Skeletal muscle cell (primary cell): ENCODE measurements around the gene SPDYE9.
"Not testable (repeated sequence)": the region's sequence is repeated elsewhere in the genome, so short reads cannot be mapped to it uniquely, and the experiment has no call there.

ENCODE experiments used
- DNase-seq: peaks from one replicate; pipeline ENCODE4 v3.0.0-alpha.2; 2010; ENCODE audit warnings: low read depth
- H3K4me3 ChIP-seq: 2 replicates; pipeline ENCODE4 v1.5.1; 2011; ENCODE audit warnings: low read depth, mild to moderate bottlenecking, control low read depth, low read length, moderate library complexity

The SPDYE9 gene, protein sequence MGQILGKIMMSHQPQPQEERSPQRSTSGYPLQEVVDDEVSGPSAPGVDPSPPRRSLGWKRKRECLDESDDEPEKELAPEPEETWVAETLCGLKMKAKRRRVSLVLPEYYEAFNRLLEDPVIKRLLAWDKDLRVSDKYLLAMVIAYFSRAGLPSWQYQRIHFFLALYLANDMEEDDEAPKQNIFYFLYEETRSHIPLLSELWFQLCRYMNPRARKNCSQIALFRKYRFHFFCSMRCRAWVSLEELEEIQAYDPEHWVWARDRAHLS

DNA sequence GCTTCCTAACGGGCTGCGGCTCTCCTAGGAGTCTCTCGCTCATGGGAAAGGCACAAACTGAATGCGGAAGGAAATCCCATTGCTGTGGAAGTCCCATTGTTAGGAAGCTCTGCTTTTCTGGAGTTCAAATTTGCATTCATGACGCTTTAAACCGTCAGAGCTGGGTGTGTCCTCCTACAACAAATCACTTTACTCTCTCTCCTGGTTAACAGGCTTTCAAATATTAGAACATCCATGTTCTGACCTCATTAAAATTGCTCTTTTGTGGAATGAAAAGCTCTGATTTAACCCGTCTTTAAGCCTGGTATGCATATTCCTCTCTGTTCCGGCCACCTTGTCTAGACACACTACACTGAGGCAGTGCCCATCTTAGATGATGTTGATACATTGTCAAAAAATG lies at the start of gene SPDYE9:
TSS of gene SPDYE9 (minus strand) at position 101 of the 400 bp plus-strand sequence. CDS start 1,800 bp downstream, outside the sequence.
- H3K4me3 ChIP-seq, DNase-seq: not testable (repeated sequence)

DNA sequence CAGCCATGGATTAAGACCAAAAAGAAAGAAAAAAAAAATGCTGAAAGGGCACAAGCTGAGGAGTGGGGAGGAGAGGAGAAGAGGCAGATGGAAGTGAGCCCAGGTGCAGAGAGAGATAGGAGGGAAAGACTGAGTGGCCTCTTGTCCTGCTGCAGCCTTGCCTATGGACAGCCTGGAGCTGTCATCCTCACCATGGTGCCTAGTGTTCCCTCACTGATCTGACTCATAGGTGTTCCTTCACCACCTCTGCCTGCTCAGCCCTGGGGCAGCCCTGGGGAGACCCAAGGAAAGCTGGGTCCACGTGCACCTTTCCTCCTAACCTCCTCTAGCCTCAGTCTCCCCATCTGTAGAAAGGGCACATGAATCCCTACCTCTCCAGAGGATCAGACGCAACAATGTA lies 49.0 kb upstream of the SPDYE9 start:
- DNase-seq, H3K4me3 ChIP-seq: not testable (repeated sequence)

DNA sequence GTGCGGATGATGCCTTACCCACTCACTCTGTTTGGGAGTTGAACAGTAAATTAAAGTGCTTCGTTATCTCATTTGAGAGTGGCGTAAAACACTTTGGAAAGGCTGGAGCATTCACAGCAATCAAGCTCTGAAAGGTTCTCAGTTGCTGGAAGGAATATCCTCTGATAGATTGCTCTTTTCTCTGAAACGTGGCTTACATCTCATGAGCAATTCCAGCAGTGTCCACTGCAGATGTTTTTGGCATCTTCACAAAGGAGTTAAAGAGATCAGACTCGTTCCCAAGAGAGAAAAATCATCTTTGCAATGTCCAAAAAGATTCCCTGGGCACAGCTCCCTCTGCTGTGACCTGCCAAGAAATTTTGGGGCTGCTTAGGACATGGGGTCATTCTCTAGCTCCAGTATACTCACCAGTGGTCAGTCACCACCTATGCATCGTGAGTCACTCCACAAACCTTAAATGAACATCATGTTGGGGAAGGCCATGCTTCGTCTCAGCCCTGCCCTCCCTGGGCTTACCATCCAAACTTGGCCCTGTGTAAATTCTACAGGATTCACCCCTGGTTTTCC lies 46.9 kb upstream of the SPDYE9 start:
- H3K4me3 ChIP-seq: not testable (repeated sequence)

DNA sequence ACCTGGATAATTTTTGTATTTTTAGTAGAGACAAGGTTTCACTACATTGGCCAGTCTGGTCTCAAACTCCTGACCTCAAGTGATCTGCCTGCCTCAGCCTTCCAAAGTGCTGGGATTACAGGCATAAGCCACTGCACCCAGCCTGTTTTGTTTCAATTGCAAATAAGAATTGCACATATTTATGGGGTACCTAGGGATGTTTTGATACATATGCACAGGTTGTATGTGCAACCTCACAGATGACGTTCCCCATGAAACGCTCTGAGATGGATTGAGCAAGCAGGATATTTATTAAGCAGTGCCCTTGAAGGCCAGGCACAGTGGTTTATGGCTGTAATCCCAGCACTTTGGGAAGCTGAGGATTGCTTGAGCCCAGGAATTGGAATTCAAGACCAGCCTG lies 44.8 kb upstream of the SPDYE9 start:
- not testable (repeated sequence) for DNase-seq

More for the DNA sequence above, 46.9 kb upstream of the SPDYE9 start:
- not testable (repeated sequence) for DNase-seq

DNA sequence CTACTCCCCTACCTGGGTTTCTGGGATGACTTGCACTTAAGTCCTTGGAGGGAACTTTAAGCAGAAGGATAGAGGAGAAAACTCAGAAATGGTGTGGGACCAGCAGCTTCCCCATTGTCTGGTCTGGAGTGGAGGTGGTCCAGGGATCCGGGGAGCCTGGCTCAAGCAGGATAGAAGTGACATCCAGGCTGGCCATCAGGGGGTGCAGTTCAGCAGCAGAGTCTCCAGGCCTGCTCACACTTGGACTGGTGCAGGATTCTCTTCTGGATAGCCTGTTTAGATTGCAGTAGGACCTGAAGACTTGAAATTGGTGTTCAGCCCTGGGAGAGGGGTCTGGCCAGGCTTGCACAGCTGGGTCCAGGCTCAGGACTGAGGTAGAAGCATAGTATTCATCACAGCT lies 38.3 kb upstream of the SPDYE9 start:
- H3K4me3 ChIP-seq, DNase-seq: not testable (repeated sequence)

More for the DNA sequence above, 44.8 kb upstream of the SPDYE9 start:
- not testable (repeated sequence) for H3K4me3 ChIP-seq

DNA sequence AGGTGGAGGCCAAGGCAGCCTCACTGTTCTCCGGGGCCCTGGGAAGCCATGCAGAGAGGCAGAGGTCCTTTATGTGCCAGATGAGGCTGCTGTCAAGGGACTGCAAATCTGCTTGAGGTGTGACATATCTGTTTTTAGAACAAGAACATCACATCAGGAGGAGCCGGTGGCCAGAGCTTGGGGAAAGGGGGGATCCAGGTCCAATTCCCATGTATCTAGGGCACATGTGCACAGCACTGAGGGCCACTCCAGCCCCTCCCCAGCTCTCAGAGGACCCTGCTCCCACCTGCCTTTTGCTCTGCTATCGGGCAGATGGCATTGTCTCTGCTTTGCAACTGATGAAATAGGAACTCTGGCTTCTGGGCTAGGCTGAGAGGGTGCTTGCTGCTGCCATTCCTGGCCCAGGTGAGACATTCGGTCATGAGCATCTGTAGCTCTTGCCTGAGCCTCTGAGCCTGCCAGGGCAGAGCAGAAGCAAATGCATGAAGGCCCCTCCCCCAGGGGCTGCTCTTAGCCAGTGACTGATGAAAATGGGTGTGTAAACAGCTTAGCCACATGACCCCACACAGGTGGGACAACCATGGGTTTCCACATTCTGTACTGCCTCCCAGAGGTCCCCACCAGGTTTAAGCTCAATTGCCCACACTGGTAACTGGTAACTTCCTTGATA lies 37.1 kb upstream of the SPDYE9 start:
- not testable (repeated sequence) for DNase-seq, H3K4me3 ChIP-seq

DNA sequence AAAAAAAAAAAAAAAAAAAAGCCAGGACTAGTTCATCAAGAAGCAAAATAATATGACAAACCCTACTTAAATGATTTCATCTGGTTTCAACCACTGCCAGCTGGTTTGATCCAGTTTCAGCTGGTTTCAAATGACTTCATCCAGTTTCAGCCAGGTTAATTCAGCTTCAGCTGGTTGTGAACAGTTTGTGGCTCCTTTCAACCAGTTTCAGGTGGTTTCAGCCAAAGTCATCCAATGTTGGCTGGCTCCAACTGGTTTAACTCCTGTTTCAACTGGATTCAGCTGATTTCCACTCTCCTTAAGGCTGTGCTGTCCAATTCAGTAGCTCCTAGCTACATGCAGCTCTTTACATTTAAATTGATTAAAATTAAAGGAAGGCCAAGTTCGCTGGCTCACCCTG lies 32.3 kb upstream of the SPDYE9 start:
- H3K4me3 ChIP-seq, DNase-seq: not testable (repeated sequence)

DNA sequence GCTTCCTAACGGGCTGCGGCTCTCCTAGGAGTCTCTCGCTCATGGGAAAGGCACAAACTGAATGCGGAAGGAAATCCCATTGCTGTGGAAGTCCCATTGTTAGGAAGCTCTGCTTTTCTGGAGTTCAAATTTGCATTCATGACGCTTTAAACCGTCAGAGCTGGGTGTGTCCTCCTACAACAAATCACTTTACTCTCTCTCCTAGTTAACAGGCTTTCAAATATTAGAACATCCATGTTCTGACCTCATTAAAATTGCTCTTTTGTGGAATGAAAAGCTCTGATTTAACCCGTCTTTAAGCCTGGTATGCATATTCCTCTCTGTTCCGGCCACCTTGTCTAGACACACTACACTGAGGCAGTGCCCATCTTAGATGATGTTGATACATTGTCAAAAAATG lies 28.0 kb downstream of the SPDYE9 start, which contains the start of gene SPDYE11:
TSS of gene SPDYE11 (minus strand) at position 101 of the 400 bp plus-strand sequence. CDS start 1,800 bp downstream, outside the sequence.
- not testable (repeated sequence) for DNase-seq, H3K4me3 ChIP-seq

DNA sequence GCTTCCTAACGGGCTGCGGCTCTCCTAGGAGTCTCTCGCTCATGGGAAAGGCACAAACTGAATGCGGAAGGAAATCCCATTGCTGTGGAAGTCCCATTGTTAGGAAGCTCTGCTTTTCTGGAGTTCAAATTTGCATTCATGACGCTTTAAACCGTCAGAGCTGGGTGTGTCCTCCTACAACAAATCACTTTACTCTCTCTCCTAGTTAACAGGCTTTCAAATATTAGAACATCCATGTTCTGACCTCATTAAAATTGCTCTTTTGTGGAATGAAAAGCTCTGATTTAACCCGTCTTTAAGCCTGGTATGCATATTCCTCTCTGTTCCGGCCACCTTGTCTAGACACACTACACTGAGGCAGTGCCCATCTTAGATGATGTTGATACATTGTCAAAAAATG lies 56.2 kb downstream of the SPDYE9 start, which contains the start of gene SPDYE8:
TSS of gene SPDYE8 (minus strand) at position 101 of the 400 bp plus-strand sequence. CDS start 1,800 bp downstream, outside the sequence.
- not testable (repeated sequence) for DNase-seq, H3K4me3 ChIP-seq
